DOHH2 (cell line): Measurements from ENCODE around the gene DUSP8.

Experiments
- CTCF ChIP-seq: fragments of 200-600 bp; sonication (generic); IDR thresholded peaks from one replicate; pipeline ENCODE4 v1.5.1; 2014; ENCODE audit warnings: antibody characterized with exemption, mild to moderate bottlenecking, low read depth, low read length; ENCODE audit not compliant: poor library complexity, severe bottlenecking
- EZH2phosphoT487 ChIP-seq: fragments of 200-600 bp; sonication (generic); IDR thresholded peaks from 2 replicates; pipeline ENCODE4 v1.6.1; 2017; ENCODE audit warnings: borderline replicate concordance, mild to moderate bottlenecking, antibody characterized with exemption, low read length, moderate library complexity, mixed read lengths

GRCh38 chr11:1553808-1554594 lies 18.1 kb downstream of the DUSP8 start:
- TF ChIP-seq CTCF (no peak), EZH2phosphoT487 (no peak)
